ENCODE results near the gene KLF11. TPM values are rescaled to one million over a fixed set of nuclear protein-coding genes. Genes with fewer than 3 reads are reported as not detected.

Gene KLF11
- total and polyA plus RNA-seq, 2 experiments from 2014 or later, result 10.2 to 11.3 TPM

- no peaks in the 10 kb centered on the region for H3K79me2 ChIP-seq
- no peak overlapping the region for H3K27ac ChIP-seq
- H2AFZ ChIP-seq, result no peak overlapping the region
- 92% methylated on average over 16 of the region's 17 CpGs for WGBS (ENCODE audit: low lambda C conversion rate, missing lambda C conversion rate)
- H3K36me3 ChIP-seq (replicated peaks; ENCODE audit: insufficient read depth, low read depth), result peaks cover 4% of the 10 kb centered on the region
- H4K20me1 ChIP-seq (ENCODE audit: insufficient read depth, poor library complexity, severe bottlenecking), result no peaks in the 10 kb centered on the region
- DNase-seq (ENCODE audit: low spot score), result no peak
- TF ChIP-seq EZH2 (IDR thresholded peaks at IDR 0.05; ENCODE audit: borderline replicate concordance) (no peak), EZH2phosphoT487 (IDR thresholded peaks at IDR 0.05; ENCODE audit: low read depth, severe bottlenecking, unreplicated experiment) (no peak), CTCF (IDR thresholded peaks at IDR 0.05; ENCODE audit: poor library complexity) (no peak)
- H3K4me1 ChIP-seq (ENCODE audit: insufficient read depth), result peaks cover 15% of the 10 kb centered on the region
- no peak overlapping the region for H3K4me3 ChIP-seq
- no peaks in the 10 kb centered on the region for H3K27me3 ChIP-seq
- H3K9me3 ChIP-seq (ENCODE audit: low read depth), result no peaks in the 10 kb centered on the region
- no peak overlapping the region for H3K4me2 ChIP-seq
- no peaks in the 10 kb centered on the region for H3K9me2 ChIP-seq (replicated peaks; ENCODE audit: insufficient read depth)
Observed at GRCh38 chr2:10059016-10059351, 15.6 kb downstream of the KLF11 start.

GRCh38 chr2:10059552-10060335, 16.4 kb downstream of the KLF11 start:
- no peak for TF ChIP-seq EZH2 (IDR thresholded peaks at IDR 0.05; ENCODE audit: borderline replicate concordance)
- no peak for TF ChIP-seq CTCF (IDR thresholded peaks at IDR 0.05; ENCODE audit: poor library complexity)
- no peak for TF ChIP-seq EZH2phosphoT487 (IDR thresholded peaks at IDR 0.05; ENCODE audit: low read depth, severe bottlenecking, unreplicated experiment)
- H3K9me2 ChIP-seq (replicated peaks; ENCODE audit: insufficient read depth), result no peaks in the 10 kb centered on the region
- H3K27ac ChIP-seq, result no peak overlapping the region
- 93% methylated on average over 20 of the region's 20 CpGs for WGBS (ENCODE audit: low lambda C conversion rate, missing lambda C conversion rate)
- no peak overlapping the region for H2AFZ ChIP-seq
- no peaks in the 10 kb centered on the region for H3K9me3 ChIP-seq (ENCODE audit: low read depth)
- H3K4me1 ChIP-seq (ENCODE audit: insufficient read depth), result peaks cover 15% of the 10 kb centered on the region
- no peaks in the 10 kb centered on the region for H3K27me3 ChIP-seq
- H3K4me3 ChIP-seq, result no peak overlapping the region
- no peak for DNase-seq (ENCODE audit: low spot score)
- H4K20me1 ChIP-seq (ENCODE audit: insufficient read depth, poor library complexity, severe bottlenecking), result no peaks in the 10 kb centered on the region
- H3K36me3 ChIP-seq (replicated peaks; ENCODE audit: insufficient read depth, low read depth), result peaks cover 1% of the 10 kb centered on the region
- H3K4me2 ChIP-seq, result no peak overlapping the region
- H3K79me2 ChIP-seq, result no peaks in the 10 kb centered on the region

GRCh38 chr2:10061221-10061925, 18.0 kb downstream of the KLF11 start:
- DNase-seq (ENCODE audit: low spot score), result no peak
- no peaks in the 10 kb centered on the region for H3K79me2 ChIP-seq
- H3K4me1 ChIP-seq (ENCODE audit: insufficient read depth), result peaks cover 14% of the 10 kb centered on the region
- no peaks in the 10 kb centered on the region for H3K27me3 ChIP-seq
- H3K4me2 ChIP-seq, result no peak overlapping the region
- no peak overlapping the region for H3K27ac ChIP-seq
- no peaks in the 10 kb centered on the region for H3K9me2 ChIP-seq (replicated peaks; ENCODE audit: insufficient read depth)
- no peak for TF ChIP-seq EZH2phosphoT487 (IDR thresholded peaks at IDR 0.05; ENCODE audit: low read depth, severe bottlenecking, unreplicated experiment)
- no peak for TF ChIP-seq CTCF (IDR thresholded peaks at IDR 0.05; ENCODE audit: poor library complexity)
- no peak for TF ChIP-seq EZH2 (IDR thresholded peaks at IDR 0.05; ENCODE audit: borderline replicate concordance)
- H4K20me1 ChIP-seq (ENCODE audit: insufficient read depth, poor library complexity, severe bottlenecking), result no peaks in the 10 kb centered on the region
- WGBS (ENCODE audit: low lambda C conversion rate, missing lambda C conversion rate), result 81% methylated on average over 9 of the region's 9 CpGs
- H3K9me3 ChIP-seq (ENCODE audit: low read depth), result no peaks in the 10 kb centered on the region
- H3K36me3 ChIP-seq (replicated peaks; ENCODE audit: insufficient read depth, low read depth), result no peaks in the 10 kb centered on the region
- H2AFZ ChIP-seq, result no peak overlapping the region
- H3K4me3 ChIP-seq, result no peak overlapping the region

Data from hepatocyte (in vitro differentiated cells).